ENCODE data around the gene GNAQ. TPM values are rescaled to one million over a fixed set of nuclear protein-coding genes. Genes with fewer than 3 reads are reported as not detected.
"Not testable (repeated sequence)": the region's sequence is repeated elsewhere in the genome, so short reads cannot be mapped to it uniquely, and the experiment has no call there.

The GNAQ gene
- total RNA-seq, 1 donor from 2014 or later = 21.3 TPM

- FAIRE-seq = no peak
- no peaks in the 10 kb centered on the region for H3K27me3 ChIP-seq (ENCODE audit: control insufficient read depth, insufficient read depth, low read length)
Observed at GRCh38 chr9:77865385-77866047, 166.1 kb downstream of the GNAQ start.

GRCh38 chr9:77864211-77864889 is 167.3 kb downstream of the GNAQ start:
- Histone ChIP-seq H3K4me3 (ENCODE audit: low read depth, low read length) (no peak overlapping the region), H3K36me3 (ENCODE audit: control insufficient read depth, insufficient read depth, low read length) (peaks cover 2% of the 10 kb centered on the region), H3K27me3 (ENCODE audit: control insufficient read depth, insufficient read depth, low read length) (no peaks in the 10 kb centered on the region)
- DNase-seq (ENCODE audit: low read depth) (no peak), FAIRE-seq (no peak)
- TF ChIP-seq CTCF (IDR thresholded peaks at IDR 0.05; ENCODE audit: insufficient read depth, low read length, severe bottlenecking) = no peak

More at GRCh38 chr9:77865385-77866047, 166.1 kb downstream of the GNAQ start:
- no peak for TF ChIP-seq CTCF (IDR thresholded peaks at IDR 0.05; ENCODE audit: insufficient read depth, low read length, severe bottlenecking)
- H3K4me3 ChIP-seq (ENCODE audit: low read depth, low read length) = no peak overlapping the region
- DNase-seq (ENCODE audit: low read depth) = no peak
- H3K36me3 ChIP-seq (ENCODE audit: control insufficient read depth, insufficient read depth, low read length) = peaks cover 2% of the 10 kb centered on the region

- not testable (repeated sequence) for DNase-seq (ENCODE audit: low read depth); H3K36me3 ChIP-seq (ENCODE audit: control insufficient read depth, insufficient read depth, low read length); H3K4me3 ChIP-seq (ENCODE audit: low read depth, low read length); FAIRE-seq; H3K27me3 ChIP-seq (ENCODE audit: control insufficient read depth, insufficient read depth, low read length)
Observed at GRCh38 chr9:77863638-77864037, 168.0 kb downstream of the GNAQ start.

- H3K4me3 ChIP-seq (ENCODE audit: low read depth, low read length); H3K27me3 ChIP-seq (ENCODE audit: control insufficient read depth, insufficient read depth, low read length); DNase-seq (ENCODE audit: low read depth); FAIRE-seq; H3K36me3 ChIP-seq (ENCODE audit: control insufficient read depth, insufficient read depth, low read length): not testable (repeated sequence)
Observed at GRCh38 chr9:77860953-77861352, 170.7 kb downstream of the GNAQ start.

- Histone ChIP-seq H3K27me3 (ENCODE audit: control insufficient read depth, insufficient read depth, low read length) (no peaks in the 10 kb centered on the region), H3K4me3 (ENCODE audit: low read depth, low read length) (no peak overlapping the region), H3K36me3 (ENCODE audit: control insufficient read depth, insufficient read depth, low read length) (no peaks in the 10 kb centered on the region)
- no peak for TF ChIP-seq CTCF (IDR thresholded peaks at IDR 0.05; ENCODE audit: insufficient read depth, low read length, severe bottlenecking)
- DNase-seq (ENCODE audit: low read depth) = no peak
- FAIRE-seq = no peak
Observed at GRCh38 chr9:77857513-77858259, 173.9 kb downstream of the GNAQ start.

- Histone ChIP-seq H3K27me3 (ENCODE audit: control insufficient read depth, insufficient read depth, low read length) (no peaks in the 10 kb centered on the region), H3K36me3 (ENCODE audit: control insufficient read depth, insufficient read depth, low read length) (no peaks in the 10 kb centered on the region), H3K4me3 (ENCODE audit: low read depth, low read length) (no peak overlapping the region)
- FAIRE-seq = no peak
- TF ChIP-seq CTCF (IDR thresholded peaks at IDR 0.05; ENCODE audit: insufficient read depth, low read length, severe bottlenecking) = no peak
- peak; percentile 53 for DNase-seq (ENCODE audit: low read depth)
Observed at GRCh38 chr9:77856615-77857014, 175.0 kb downstream of the GNAQ start.

All from bronchial epithelial cell (primary cell).